OCI-LY3 (cell line): ENCODE results near the gene ITSN1.

Source experiments
- H2AFZ ChIP-seq: fragments of 200-600, 300-600 bp; shearing (Covaris generic); 2 replicates; pipeline ENCODE4 v1.6.0; 2014; ENCODE audit warnings: antibody characterized with exemption, low read depth, low read length
- H3K27ac ChIP-seq: fragments of 200-600, 300-600 bp; sonication (generic); 2 replicates; pipeline ENCODE4 v1.5.1; 2014; ENCODE audit warnings: mild to moderate bottlenecking, low read length, moderate library complexity, mixed read lengths
- H3K27me3 ChIP-seq: fragments of 200-600, 300-600 bp; sonication (generic); 2 replicates; pipeline ENCODE4 v1.6.1; 2014; ENCODE audit warnings: low read depth, low read length, mixed read lengths
- H3K36me3 ChIP-seq: fragments of 200-600, 300-600 bp; sonication (generic); replicated peaks from 2 replicates; pipeline ENCODE3; 2014; ENCODE audit warnings: low read depth, low read length, mixed read lengths
- H3K4me1 ChIP-seq: fragments of 300-600, 200-600 bp; sonication (generic); 2 replicates; pipeline ENCODE4 v1.6.1; 2014; ENCODE audit warnings: low read length, mixed read lengths
- H3K4me2 ChIP-seq: fragments of 200-600, 300-600 bp; sonication (generic); 2 replicates; pipeline ENCODE4 v1.6.1; 2014; ENCODE audit warnings: low read length, mixed read lengths
- H3K4me3 ChIP-seq: fragments of 300-600, 200-600 bp; sonication (generic); 2 replicates; pipeline ENCODE4 v1.5.1; 2014; ENCODE audit warnings: antibody characterized with exemption, mild to moderate bottlenecking, low read length, moderate library complexity
- H3K79me2 ChIP-seq: fragments of 300-600, 200-600 bp; shearing (Covaris generic); 2 replicates; pipeline ENCODE4 v1.6.1; 2014; ENCODE audit warnings: mild to moderate bottlenecking, low read length, mixed read lengths
- H3K9ac ChIP-seq: fragments of 300-600, 200-600 bp; shearing (Covaris generic); 2 replicates; pipeline ENCODE4 v1.6.0; 2014; ENCODE audit warnings: mild to moderate bottlenecking, low read length, moderate library complexity
- H3K9me3 ChIP-seq: fragments of 200-600, 300-600 bp; shearing (Covaris generic); 2 replicates; pipeline ENCODE4 v1.6.1; 2014; ENCODE audit warnings: low read length, mixed read lengths; ENCODE audit not compliant: insufficient read depth
- H4K20me1 ChIP-seq: fragments of 200-600, 300-600 bp; sonication (generic); 2 replicates; pipeline ENCODE4 v1.6.1; 2016; ENCODE audit warnings: low read length, mixed read lengths; ENCODE audit not compliant: insufficient read depth
- CTCF ChIP-seq: fragments of 200-600, 300-600 bp; sonication (generic); IDR thresholded peaks from 2 replicates; pipeline ENCODE4 v1.5.1; 2014; ENCODE audit warnings: antibody characterized with exemption, low read length, low read depth
- EZH2phosphoT487 ChIP-seq: fragments of 200-600 bp; shearing (Covaris generic); IDR thresholded peaks from 2 replicates; pipeline ENCODE4 v1.6.1; 2018; ENCODE audit warnings: antibody characterized with exemption, mixed run types, low read depth

Gene ITSN1

GRCh38 chr21:33914188-33914587 lies 271.9 kb downstream of the ITSN1 start:
- H3K4me3 ChIP-seq: peak overlapping the region; percentile 91
- peaks cover 24% of the 10 kb centered on the region for H3K36me3 ChIP-seq
- H3K4me2 ChIP-seq: peak overlapping the region; percentile 90
- no peak for TF ChIP-seq EZH2phosphoT487
- H3K79me2 ChIP-seq: peaks cover 29% of the 10 kb centered on the region
- H2AFZ ChIP-seq: no peak overlapping the region
- no peaks in the 10 kb centered on the region for H3K27me3 ChIP-seq
- peaks cover 13% of the 10 kb centered on the region for H3K4me1 ChIP-seq
- H3K9ac ChIP-seq: peak overlapping the region; percentile 84
- H4K20me1 ChIP-seq: no peaks in the 10 kb centered on the region
- no peak overlapping the region for H3K27ac ChIP-seq
- H3K9me3 ChIP-seq: no peaks in the 10 kb centered on the region

GRCh38 chr21:33915368-33916199 lies 273.3 kb downstream of the ITSN1 start, which contains the start of gene ATP5PO:
TSS of gene ATP5PO (minus strand) at chr21:33915804. CDS start at chr21:33915763, 41 bp downstream.
- Histone ChIP-seq H3K4me1 (peaks cover 17% of the 10 kb centered on the region), H3K36me3 (peaks cover 15% of the 10 kb centered on the region), H2AFZ (peak within 1 kb of the TSS; percentile 90), H4K20me1 (no peaks in the 10 kb centered on the region), H3K4me2 (peak within 1 kb of the TSS; percentile 90), H3K79me2 (peaks cover 29% of the 10 kb centered on the region), H3K27me3 (no peaks in the 10 kb centered on the region), H3K27ac (peak within 1 kb of the TSS; percentile 37), H3K4me3 (peak within 1 kb of the TSS; percentile 91), H3K9ac (peak within 1 kb of the TSS; percentile 84), H3K9me3 (no peaks in the 10 kb centered on the region)
- TF ChIP-seq CTCF (no peak), EZH2phosphoT487 (no peak)

- H3K4me2 ChIP-seq: peak overlapping the region; percentile 80
- peaks cover 21% of the 10 kb centered on the region for H3K4me1 ChIP-seq
- H3K36me3 ChIP-seq: peaks cover 11% of the 10 kb centered on the region
- TF ChIP-seq EZH2phosphoT487: no peak
- TF ChIP-seq CTCF: no peak
- H3K27me3 ChIP-seq: no peaks in the 10 kb centered on the region
- H3K79me2 ChIP-seq: peaks cover 29% of the 10 kb centered on the region
- H2AFZ ChIP-seq: peak overlapping the region; percentile 90
- H3K27ac ChIP-seq: no peak overlapping the region
- peak overlapping the region; percentile 91 for H3K4me3 ChIP-seq
- H3K9me3 ChIP-seq: no peaks in the 10 kb centered on the region
- no peaks in the 10 kb centered on the region for H4K20me1 ChIP-seq
- peak overlapping the region; percentile 84 for H3K9ac ChIP-seq
These were observed 273.9 kb downstream of the ITSN1 start for GRCh38 chr21:33916200-33916567.

GRCh38 chr21:33917421-33917820 lies 275.1 kb downstream of the ITSN1 start:
- H4K20me1 ChIP-seq: no peaks in the 10 kb centered on the region
- H3K4me3 ChIP-seq: no peak overlapping the region
- peaks cover 8% of the 10 kb centered on the region for H3K36me3 ChIP-seq
- no peaks in the 10 kb centered on the region for H3K27me3 ChIP-seq
- no peak overlapping the region for H3K4me2 ChIP-seq
- H3K9me3 ChIP-seq: no peaks in the 10 kb centered on the region
- no peak overlapping the region for H3K27ac ChIP-seq
- no peak overlapping the region for H3K9ac ChIP-seq
- H3K4me1 ChIP-seq: peaks cover 21% of the 10 kb centered on the region
- no peak for TF ChIP-seq CTCF
- TF ChIP-seq EZH2phosphoT487: no peak
- H2AFZ ChIP-seq: no peak overlapping the region
- peaks cover 29% of the 10 kb centered on the region for H3K79me2 ChIP-seq
